HG02588 (cell line): ENCODE results near the gene ARHGEF16.

Experiments used
- ATAC-seq: cut with Tn5 transposase; IDR thresholded peaks from one replicate; pipeline ENCODE4 v1.9.1; 2021; ENCODE audit warnings: mild to moderate bottlenecking, moderate library complexity; ENCODE audit not compliant: unreplicated experiment

The ARHGEF16 gene

DNA sequence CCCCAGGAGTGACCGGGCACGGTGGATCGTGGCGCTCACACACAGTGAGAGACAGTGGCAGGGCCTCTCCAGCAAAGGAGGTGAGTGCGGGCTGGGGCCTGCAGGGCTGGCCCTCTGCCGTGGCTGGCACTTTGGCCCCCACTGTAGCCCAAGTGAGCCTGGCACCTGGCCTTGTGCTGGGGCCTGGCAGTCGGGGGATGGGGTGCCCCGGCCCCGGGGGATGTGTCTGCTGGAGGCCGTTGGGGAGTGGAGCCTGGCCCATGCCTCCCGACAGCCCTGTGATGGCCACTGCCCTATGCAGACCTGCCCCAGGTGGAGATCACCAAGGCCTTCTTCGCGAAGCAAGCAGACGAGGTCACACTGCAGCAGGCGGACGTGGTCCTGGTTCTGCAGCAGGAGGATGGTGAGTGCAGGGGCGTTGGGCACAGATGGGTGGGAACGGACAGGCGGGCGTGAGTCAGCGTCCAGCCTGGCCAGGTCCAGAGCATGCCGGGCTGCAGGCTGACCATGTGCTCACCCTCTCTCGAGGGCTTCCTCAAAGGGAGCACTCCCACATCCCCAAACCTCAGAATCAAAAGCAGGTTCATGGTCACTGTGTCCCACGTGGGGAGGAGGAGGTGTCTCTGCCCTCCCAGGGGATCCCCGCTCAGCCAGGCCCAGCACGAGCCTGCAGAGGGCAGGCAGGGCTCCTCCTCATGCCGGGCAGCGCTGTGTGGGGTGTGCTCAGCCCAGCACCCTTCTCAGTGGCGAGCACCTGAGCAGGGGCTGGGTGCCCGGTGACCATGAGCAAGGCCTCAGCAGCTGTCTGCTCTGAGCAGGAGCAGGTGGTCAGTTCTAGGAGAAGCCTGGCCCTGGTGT lies 25.3 kb downstream of the ARHGEF16 start:
- ATAC-seq, result no peak

DNA sequence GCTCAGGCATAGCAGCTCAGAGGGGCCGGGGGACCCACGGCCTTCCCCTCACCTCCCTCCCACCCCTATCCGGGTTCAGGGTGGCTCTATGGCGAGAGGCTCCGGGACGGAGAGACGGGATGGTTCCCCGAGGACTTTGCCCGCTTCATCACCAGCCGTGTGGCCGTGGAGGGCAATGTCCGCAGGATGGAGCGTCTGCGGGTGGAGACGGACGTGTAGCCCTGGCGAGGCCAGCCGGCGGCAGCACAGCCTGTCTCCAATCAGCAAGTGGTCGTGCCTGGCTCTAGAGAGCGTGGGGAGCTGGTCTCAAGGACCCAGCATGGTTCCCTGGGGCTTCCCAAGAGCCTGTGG lies 25.9 kb downstream of the ARHGEF16 start:
- no peak for ATAC-seq

DNA sequence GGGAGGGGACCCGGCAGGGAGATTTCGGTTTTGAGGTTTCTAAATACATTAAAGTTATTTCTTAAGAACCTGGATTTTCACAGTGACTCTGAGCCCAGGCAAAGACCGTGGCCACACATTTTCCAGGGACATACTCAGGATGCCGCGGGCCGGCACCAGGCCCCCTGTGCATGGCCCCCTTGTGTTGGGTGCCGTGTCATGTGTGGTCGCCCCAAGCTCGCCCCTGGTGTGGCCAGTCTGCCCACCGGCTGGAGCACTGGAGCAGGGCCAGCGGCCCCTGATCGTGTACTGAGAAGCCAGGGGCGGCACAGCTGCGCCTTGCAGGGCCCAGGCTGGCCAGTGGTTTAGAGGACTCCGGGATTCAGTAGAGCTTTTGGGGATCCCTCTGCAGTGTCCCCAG lies 26.6 kb downstream of the ARHGEF16 start:
- ATAC-seq, result no peak

DNA sequence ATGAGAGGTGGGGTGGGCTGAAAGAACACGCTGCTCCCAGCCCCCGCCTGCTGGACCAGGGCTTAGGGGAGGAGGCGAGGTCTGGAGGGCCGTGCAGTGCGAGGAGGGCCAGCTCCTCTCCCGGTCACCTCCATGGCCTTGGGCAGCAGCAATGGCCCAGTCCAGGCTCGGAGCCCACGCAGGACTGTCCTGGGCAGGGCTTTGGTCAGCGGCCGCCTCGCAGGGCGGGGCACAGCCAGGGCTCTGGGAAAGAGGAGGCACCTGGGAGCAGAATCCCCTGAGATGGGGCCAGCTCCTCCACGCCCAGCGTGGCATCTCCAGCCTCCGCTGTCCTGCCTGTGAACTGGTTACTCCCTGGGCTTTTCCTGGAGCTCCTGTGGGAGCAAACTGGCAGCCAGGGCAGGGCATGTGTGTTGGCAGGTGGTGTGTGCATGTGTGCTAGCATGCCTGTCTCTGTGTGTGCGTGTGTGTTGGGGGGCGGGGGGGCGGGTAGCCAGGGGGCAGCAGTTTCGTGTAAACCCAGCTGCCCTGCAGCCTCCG lies 27.4 kb downstream of the ARHGEF16 start:
- ATAC-seq, result no peak

DNA sequence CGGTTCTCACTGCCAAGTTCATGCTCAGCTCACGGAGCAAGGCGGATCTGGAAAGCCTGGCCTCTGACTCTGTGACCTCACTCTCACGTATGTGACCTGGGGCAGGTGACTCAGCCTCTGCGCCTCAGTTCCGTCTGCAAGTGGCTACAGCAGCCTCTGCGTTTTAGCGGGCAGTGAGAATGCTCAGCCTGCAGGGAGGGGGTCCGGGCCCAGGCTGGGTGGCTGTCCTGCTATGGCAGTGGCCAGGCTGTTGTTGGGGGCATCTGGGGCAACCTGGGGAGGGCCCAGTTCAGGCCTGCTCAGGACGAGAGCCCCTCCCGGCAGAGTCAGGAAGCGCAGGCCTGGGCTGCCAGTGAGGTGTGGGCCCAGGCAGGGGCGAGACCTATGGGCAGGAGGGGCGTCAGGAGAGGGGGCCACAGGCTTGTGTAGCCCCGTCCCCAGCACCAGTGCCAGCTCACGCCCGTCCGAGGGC lies 27.9 kb downstream of the ARHGEF16 start:
- no peak for ATAC-seq

DNA sequence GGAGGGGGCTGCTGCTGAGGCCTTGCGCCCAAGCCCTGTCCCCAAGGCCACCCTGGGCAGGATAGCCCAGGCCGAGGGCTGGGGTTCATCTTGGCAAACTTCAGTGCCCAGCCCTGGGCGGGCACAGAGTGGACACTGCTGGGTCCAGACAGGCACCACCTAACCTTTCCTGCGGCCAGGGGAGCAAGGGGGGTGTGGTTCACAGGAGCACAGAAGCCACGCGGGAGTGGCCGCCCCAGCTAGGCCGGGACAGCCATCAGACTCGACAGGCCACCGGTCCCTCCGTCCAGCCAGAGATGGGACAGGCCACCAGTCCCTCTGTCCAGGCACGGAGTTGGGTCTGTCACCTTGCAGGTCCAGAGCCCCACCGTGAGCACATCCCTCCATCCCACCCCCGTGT lies 28.9 kb downstream of the ARHGEF16 start:
- no peak for ATAC-seq

DNA sequence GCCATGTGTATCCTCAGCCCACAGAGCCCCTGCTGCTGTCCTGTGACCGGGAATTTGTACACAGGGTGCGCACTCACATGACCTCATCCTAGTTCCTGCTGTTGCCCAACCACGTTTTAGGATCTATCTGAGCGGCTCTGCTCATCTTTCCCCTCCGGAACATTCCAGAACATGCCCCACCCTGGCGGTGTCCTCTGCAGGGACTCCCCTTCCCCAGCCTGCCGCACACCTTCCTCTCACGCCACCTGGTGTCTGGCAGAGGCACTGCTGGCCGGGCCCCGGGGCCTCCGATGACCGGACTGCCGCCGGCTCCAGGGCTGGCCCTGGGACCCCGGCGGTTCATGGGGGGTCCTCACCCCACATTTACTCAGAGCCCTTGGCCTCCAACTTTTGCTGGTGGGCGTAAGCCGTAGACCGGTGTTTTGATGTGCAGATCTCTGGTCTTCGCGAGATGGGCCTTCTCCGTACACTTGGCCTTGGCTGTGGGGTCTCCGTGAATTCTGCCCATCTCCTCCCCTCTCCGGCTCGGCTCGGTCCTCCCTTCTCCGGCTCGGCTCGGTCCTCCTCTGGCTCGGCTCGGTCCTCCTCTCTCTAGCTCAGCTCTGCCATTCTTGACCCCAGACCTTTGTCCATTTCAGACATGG lies 29.5 kb downstream of the ARHGEF16 start:
- ATAC-seq, result no peak

DNA sequence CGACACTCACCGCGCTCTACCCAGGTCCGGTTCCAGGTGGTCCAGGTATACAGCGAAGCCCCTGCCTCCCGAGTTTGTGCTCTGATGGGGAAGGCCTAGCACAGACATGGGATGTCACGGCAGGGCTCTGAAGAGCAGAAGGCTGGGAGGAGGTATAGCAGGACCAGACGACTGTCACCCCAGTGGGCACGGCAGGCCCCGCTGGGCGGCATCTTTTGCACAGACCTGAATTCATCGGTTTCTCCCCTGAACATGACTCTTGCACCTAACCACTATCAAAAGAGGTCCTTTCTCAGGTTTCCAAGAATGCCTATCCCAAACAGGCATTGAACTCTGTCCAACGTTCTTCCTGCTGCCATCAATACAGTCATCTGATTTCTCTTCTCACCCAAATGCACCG lies 30.6 kb downstream of the ARHGEF16 start:
- ATAC-seq, result no peak

DNA sequence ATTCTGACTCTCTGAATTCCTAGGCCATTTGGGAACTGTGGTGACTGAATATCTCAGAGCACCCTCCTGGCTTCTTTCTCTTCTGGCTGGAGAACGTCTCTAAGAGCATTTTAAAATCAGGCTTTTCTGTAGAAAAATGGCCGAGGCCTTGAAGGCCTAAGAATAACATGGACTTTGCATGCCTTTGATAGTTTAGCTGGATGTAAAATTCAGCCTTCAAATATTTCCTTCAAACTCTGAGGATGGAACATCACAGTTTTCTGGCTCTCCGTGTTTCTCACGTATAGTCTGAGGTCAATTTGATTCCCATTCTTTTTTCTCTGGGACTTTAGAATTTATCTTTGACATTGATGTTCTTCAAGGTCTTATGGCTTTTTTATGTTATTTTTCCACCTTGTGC lies 34.0 kb downstream of the ARHGEF16 start:
- ATAC-seq, result no peak

DNA sequence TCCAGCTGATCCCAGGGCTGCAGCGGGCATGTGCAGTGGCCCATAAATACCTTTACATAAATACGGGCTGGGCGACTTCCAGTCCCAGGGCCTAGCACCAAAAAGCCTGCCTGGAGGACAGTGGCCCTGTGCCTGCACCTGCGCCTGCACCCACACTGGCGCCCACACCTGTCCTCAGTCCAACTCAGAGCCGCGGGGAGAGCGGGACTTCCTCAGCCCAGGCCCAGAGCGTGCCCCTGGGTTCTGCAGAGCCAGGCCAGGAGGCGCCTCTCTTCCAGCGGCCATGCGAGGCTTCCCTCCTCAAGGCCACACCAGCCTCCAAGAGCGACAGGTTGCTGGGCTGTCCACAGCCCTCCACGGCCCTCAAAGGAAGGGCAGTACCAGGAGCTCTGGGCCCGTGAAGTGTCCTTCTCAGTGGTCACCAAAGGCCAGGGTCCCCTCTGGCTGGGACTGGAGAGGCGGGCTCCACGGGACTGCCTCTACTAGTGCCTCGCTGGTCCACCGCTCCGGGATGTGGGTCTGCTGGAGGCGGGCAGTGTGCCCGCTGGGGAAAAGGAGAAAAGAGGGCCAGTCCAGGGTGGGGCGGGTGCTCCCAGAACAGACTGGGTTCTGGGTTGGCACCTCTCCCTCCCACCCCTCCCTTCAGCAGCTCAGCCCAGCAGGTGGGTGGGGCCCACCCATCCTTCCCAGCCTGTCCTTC lies 35.7 kb downstream of the ARHGEF16 start:
- no peak for ATAC-seq

DNA sequence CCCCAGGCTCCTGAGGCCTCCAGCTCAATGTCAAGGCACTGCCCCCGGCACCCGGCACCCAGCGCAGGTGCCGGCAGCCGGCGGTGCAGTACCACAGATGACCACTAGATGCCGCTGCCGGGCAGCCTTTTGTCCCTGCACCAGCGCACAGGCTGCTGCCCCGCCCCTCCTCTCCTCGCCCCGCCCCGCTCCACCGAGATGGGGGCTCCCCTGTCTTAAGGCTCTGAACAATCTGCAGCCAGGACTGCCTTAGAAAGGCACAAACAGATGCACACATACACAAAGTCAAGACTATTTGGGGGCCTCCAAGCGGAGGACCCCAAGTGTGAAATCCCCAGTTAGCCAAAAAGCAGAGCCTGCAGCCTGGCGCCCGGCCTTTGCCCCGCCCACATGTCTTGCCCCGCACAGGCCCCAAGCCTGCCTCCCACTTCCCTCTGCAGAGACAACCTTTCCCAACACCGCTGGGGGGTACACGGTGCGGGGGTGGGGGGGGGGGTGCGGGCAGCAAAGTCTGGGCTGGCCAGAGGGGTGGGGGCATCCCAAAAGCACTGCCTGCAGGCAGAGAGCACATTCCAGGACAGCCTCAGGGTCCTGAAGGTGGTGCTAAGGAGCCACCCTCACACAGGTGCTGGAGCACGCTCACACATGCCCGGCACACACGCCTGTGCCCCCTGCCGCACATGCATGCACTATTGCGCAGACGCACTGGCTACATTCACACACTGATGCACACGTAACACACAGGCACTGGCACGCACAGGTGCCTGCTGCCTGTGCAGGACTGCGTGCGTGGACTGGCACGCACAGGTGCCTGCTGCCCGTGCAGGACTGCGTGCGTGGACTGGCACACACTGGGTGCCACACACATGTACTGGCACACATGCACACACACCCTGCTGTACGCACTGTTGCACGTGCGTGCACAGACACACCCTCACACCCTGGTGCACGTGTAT lies 37.1 kb downstream of the ARHGEF16 start:
- ATAC-seq, result no peak

DNA sequence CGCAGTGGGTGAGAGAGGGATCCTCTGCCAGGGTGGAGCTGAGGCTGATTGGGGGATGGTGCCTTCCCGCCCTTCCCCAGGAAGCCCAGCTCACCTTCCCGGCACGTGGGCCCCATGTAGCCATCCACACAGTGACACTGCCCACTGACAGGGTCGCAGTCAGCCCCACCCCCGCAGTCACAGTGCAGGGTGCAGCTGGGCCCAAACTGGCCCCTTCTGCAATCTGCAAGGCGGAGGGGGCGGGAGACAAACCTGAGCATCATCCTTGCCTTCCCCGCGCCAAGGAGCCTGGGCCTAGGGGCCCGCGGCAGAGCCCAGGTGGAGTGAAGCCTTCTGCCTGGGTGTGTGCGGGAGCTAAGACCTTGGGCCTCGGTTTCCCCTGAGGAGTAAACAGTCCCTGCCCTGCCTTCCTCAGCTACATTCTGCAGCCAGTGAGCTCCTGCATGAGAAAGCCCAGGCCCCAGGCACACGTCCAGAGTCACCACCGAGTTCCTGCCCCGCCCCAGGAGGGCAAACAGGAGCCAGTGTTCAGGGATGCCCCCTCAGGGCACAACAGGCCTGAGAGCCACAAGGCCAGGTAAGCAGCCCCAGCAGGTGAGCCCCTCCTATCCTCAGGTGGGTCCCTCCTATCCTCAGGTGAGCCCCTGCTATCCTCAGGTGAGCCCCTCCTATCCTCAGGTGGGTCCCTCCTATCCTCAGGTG lies 38.2 kb downstream of the ARHGEF16 start:
- ATAC-seq, result no peak

DNA sequence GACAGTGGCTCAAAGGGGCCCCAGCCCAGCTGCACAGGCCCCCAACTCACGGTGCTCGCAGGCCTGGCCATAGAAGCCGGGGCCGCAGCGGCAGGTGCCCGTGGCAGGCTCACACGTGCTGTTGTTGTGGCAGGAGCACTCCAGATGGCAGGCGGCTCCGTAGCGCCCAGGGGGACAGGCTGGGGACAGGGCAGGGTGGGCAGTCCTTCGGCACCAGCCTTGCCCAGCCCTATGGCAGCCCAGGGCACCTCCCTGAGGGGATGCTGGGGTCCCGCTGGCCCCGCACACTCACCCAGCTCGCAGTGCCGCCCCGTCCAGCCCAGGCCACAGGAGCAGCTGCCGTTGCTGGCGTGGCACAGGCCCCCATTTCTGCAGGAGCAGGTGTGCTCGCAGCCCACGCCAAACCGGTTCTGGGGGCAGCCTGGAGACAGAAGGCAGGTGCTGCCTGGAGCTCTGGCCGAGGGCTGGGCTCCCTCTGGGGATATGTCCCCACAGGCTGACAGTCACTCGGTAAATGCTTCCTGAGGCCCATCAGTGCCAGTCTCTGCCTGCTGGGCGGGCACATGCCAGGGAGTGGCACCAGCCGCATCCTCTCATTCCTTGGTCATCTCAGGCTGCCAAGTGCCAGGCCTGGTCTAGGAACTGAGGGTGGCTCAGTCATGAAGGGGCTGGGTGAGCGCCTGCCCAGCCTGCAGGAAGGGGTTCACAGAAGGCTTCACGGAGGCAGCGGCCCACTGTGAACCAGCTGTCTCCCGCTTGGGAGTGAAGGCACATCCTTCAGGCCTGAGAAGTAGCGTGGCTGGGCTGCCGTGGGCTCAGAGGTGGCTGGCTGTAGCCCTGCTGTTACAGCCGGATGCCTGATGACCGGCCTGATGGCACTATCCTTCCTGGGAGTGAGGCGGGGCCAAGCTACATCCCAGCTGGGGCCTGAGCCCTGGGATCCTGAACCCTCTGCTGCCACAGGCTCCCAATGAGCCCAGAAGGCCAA lies 40.1 kb downstream of the ARHGEF16 start:
- ATAC-seq, result no peak

DNA sequence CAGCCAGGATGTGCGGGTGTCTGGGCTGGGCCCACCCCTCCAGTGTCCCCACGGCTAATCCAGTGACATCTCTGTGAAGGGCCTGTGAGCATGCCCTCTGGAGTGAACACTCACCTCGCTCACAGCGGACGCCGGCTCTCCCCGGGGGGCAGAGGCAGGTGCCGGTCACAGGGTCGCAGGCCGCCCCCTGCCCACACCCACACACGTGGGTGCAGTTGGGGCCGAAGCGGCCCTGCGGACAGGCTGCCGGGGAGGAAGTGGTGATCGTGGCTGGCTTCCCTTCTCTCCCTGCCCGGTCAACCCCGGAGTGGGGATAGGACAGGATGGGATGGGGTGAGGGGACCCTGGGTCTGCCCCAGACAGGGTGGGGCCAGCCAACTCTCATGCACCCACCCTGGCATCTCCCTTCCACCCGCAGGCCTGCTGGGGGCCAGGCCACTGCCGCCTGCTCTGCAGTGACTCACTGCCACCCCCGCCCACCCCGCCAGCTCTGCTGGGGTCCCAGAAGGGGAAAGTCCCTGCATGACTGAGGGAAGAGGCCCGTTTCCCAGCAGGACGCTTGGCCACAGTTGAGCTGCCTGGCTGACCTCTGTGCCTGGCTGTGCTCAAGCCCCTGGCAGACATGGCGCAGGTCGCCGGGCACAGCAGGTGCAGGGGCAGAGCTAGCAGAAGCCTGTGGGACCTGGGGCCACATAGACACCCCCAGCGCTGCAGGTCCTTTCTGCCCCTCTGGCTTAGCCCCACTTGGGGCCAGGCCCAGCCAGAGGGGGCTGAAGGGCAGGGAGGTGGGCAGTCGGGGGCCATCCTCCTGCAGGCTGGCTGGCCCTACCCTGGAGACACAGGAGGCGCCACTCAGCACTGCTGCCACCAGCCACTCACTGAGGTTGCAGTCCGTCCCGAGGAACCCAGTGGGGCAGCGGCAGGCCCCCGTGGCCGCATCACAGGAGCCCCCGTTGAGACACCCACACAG lies 41.6 kb downstream of the ARHGEF16 start:
- ATAC-seq, result no peak

DNA sequence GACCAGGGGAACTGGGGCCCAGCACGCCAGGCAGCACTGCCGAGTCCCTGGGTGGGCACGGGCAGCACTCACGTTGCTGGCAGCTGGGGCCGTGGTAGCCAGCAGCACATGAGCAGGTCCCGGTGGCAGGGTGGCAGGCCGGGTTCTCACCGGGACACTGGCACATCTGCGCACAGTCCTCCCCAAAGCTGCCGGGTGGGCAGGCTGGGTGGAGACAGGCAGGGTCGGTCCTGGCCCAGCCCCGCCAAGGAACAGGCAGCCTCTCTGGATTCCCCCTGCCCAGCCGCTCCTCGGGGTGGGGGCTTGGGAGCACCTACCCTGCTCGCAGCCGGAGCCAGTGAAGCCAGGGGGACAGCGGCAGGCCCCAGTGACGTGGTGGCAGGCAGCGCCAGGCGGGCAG lies 42.5 kb downstream of the ARHGEF16 start:
- ATAC-seq, result no peak

DNA sequence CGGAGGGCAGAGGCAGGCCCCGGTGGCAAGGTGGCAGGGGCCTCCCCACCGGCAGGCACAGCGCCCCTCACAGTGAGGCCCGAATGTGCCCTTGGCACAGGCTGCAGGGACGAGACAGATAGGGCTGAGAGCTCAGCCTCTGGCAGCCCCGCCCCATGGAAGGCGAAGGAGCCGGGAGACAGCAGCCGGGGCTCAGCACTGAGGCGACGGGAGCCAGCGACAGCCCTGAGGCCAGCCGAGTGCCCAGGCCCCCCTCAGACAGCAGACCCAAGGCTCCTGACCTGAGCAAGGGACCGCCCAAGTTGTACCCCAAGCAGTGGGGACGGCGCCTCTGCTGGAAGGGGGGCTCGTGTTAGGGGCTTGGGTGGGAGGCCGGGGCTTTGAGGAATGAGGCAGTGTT lies 43.1 kb downstream of the ARHGEF16 start:
- ATAC-seq, result no peak

DNA sequence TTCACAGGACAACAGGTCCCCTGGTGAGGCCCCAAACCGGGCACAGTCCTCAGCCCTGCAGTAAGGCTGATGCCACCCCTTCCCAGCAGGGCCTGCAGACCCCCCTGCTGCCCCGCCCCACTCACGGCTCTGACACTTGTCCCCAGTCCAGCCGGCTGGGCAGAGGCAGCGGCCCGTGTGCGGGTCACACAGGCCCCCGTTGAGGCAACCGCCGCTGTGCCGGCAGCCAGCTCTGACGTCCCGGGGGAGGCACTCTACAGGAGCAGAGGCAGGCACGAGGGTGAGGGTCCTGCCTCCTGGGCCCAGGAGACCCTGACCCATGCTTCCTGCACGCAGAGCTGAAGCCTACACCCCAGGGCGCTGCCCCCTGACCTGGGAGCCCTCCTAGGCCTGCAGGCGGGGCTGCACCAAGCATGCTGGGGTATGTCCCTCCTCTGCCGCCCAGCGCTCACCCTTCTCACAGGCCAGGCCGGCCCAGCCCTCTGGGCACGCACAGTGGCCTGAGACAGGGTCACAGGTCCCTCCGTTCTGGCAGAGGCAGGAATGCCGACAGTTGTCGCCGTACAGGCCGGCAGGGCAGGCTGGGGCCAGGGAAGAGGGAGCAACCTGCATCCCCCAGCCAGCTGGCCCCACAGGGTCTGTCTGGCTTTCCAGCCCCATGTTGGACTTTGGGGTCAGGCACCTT lies 43.9 kb downstream of the ARHGEF16 start:
- no peak for ATAC-seq
